Right lobe of liver (tissue), 4 donors: ENCODE results near the gene LRRC10B.

Experiments
- CTCF ChIP-seq, 4 donors: fragments of 200-600 bp in 3 of 4; fragments of 450-650 bp in 1 of 4; IDR thresholded peaks; one replicate each; pipeline versions ENCODE4 v1.5.1 to v1.8.0; 2016 to 2022; ENCODE audit warnings: antibody characterized with exemption in 4 of 4, mild to moderate bottlenecking in 2 of 4
- POLR2A ChIP-seq: fragments of 450-650 bp; IDR thresholded peaks from one replicate; pipeline ENCODE4 v1.6.1; 2017; ENCODE audit warnings: antibody characterized with exemption, mild to moderate bottlenecking
- donor health status: DM: no; HTN: no; CAD: no.
- donor health status: DM: no; HTN: no; CAD: no.
- donor health status: DM: no; HTN: yes; CAD: no.

- TF ChIP-seq POLR2A (no peak), CTCF (IDR thresholded peaks at IDR 0.05) (no peak)
Observed at GRCh38 chr11:61537326-61537725, 28.8 kb downstream of the LRRC10B start.
